GM19099 (cell line): ENCODE measurements around the gene CFAP43.

ENCODE experiments used
- POLR2A ChIP-seq: IDR thresholded peaks from 3 replicates; pipeline ENCODE4 v1.6.1; 2011; ENCODE audit warnings: low read depth; ENCODE audit not compliant: insufficient read length; ENCODE audit errors: extremely low read depth

Gene CFAP43

GRCh38 chr10:104231784-104232612 is at the start of gene CFAP43:
Gene CFAP43 (minus strand): TSS chr10:104232364. CDS start chr10:104232246, 118 bp downstream.
- TF ChIP-seq POLR2A, result no peak

- TF ChIP-seq POLR2A, result no peak
Measured at GRCh38 chr10:104281694-104282093, 49.5 kb upstream of the CFAP43 start.

- no peak for TF ChIP-seq POLR2A
Measured at GRCh38 chr10:104279550-104280259, 47.5 kb upstream of the CFAP43 start.

GRCh38 chr10:104277785-104278184 is 45.6 kb upstream of the CFAP43 start:
- no peak for TF ChIP-seq POLR2A

- no peak for TF ChIP-seq POLR2A
Measured at GRCh38 chr10:104276192-104276591, 44.0 kb upstream of the CFAP43 start.

GRCh38 chr10:104274762-104275721 is 42.9 kb upstream of the CFAP43 start:
- TF ChIP-seq POLR2A, result no peak

- no peak for TF ChIP-seq POLR2A
Measured at GRCh38 chr10:104273899-104274575, 41.9 kb upstream of the CFAP43 start.

GRCh38 chr10:104273286-104273685 is 41.1 kb upstream of the CFAP43 start:
- no peak for TF ChIP-seq POLR2A

- peak; percentile 90 for TF ChIP-seq POLR2A
Measured at GRCh38 chr10:104268713-104269645, 36.8 kb upstream of the CFAP43 start, which contains the start of gene GSTO2. Gene GSTO2 (plus strand): TSS chr10:104269184. CDS start chr10:104274916, 5,732 bp downstream.

- TF ChIP-seq POLR2A, result no peak
Measured at GRCh38 chr10:104268405-104268712, 36.2 kb upstream of the CFAP43 start.

GRCh38 chr10:104267721-104268404 is 35.7 kb upstream of the CFAP43 start:
- no peak for TF ChIP-seq POLR2A

- TF ChIP-seq POLR2A, result no peak
Measured at GRCh38 chr10:104264783-104265182, 32.6 kb upstream of the CFAP43 start.

GRCh38 chr10:104262055-104262454 is 29.9 kb upstream of the CFAP43 start:
- no peak for TF ChIP-seq POLR2A
